Measurements from ENCODE around the gene ATP2B2.
A peak's percentile ranks its signal among the peaks of the same experiment; 100 is the strongest.

Gene ATP2B2

DNA sequence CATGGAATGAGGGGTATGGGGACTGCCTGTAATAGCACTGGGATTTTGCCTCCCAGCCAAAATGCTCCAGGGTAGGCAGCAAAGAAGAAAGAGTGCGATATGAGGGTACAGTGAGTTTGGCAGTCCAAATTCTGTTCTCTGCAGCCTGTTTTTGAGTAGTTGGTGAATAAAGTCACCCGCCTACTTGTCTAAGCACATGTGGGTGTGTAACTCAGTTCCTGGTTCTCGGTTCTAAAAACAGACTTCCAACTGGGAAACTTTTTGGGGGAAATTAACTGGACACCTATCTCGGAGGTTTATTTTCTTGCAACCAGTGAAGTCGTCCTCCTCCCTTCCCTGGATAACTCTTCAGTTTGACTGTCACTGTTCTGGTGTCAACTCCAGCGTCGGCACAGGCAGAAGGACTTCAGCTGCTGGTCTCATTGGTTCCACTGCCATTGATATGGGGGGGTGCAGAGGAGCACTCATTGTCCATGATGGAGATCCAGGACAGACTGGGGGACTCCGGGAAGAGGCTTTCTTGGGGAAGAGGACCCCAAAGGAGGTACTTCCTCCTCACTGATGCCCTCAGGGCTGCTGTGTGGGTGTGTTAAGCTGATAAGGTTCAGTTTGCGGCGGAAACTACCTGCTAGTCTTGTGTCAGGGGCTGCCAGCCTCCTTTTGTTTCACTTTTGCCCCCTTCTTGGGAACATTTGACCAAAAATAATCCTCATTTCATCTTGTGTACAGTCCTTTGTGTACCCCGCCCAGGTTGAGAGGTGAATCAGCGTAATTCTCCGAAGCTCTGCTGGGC is 225.8 kb downstream of the ATP2B2 start:
- peak in 1 of 2 donors; percentile 10 for DNase-seq
- no peak overlapping the region for H2BK5ac ChIP-seq (ENCODE audit: low read depth, low read length, poor library complexity)
- H3K4me2 ChIP-seq (ENCODE audit: low read length) = no peak overlapping the region
- no peak overlapping the region for H2BK120ac ChIP-seq (ENCODE audit: insufficient read depth, low read length, poor library complexity)
- no peak overlapping the region for H3K18ac ChIP-seq (ENCODE audit: low read length)
- H3K23ac ChIP-seq (ENCODE audit: low read length) = no peak overlapping the region
- no peak overlapping the region for H4K91ac ChIP-seq (ENCODE audit: low read depth, low read length)
- no peaks in the 10 kb centered on the region for H3K79me1 ChIP-seq (ENCODE audit: low read length)
- no peak overlapping the region for H3K14ac ChIP-seq (ENCODE audit: low read length)
- H3K27ac ChIP-seq (ENCODE audit: low read depth, low read length) = no peak overlapping the region
- no peak overlapping the region for H3K4ac ChIP-seq (ENCODE audit: low read depth, low read length)
- H3K4me1 ChIP-seq (ENCODE audit: control insufficient read depth in 1 of 2, insufficient read depth in 2 of 2, low read length in 2 of 2) = no peaks in the 10 kb centered on the region
- H2BK12ac ChIP-seq (ENCODE audit: low read length) = no peak overlapping the region
- H3K9ac ChIP-seq (ENCODE audit: low read length) = no peak overlapping the region
- no peaks in the 10 kb centered on the region for H3K9me3 ChIP-seq (ENCODE audit: insufficient read depth, low read depth, low read length)
- no peaks in the 10 kb centered on the region for H3K27me3 ChIP-seq (ENCODE audit: insufficient read depth, low read length)
- no peak overlapping the region for H4K12ac ChIP-seq (ENCODE audit: low read depth, low read length)
- H2AK5ac ChIP-seq (ENCODE audit: low read length) = no peak overlapping the region
- H3K79me2 ChIP-seq (ENCODE audit: control insufficient read depth, insufficient read depth, low read length, poor library complexity) = no peaks in the 10 kb centered on the region
- H3K36me3 ChIP-seq (ENCODE audit: control insufficient read depth in 1 of 2, insufficient read depth in 2 of 2, low read length in 2 of 2) = peaks cover 38 to 41% of the 10 kb centered on the region in 2 experiments
- H4K8ac ChIP-seq (ENCODE audit: low read depth, low read length) = no peak overlapping the region
- WGBS (ENCODE audit: extremely low coverage, insufficient coverage, insufficient read length) = no CpG with 5 or more reads among the region's 13 CpGs
- H3K4me3 ChIP-seq (ENCODE audit: low read depth, low read length) = no peak overlapping the region
- H2AFZ ChIP-seq (ENCODE audit: insufficient read depth, low read length, poor library complexity) = no peak overlapping the region

- no peak overlapping the region for H2BK120ac ChIP-seq (ENCODE audit: insufficient read depth, low read length, poor library complexity)
- no peak overlapping the region for H4K12ac ChIP-seq (ENCODE audit: low read depth, low read length)
- no peak for DNase-seq
- no peaks in the 10 kb centered on the region for H3K79me1 ChIP-seq (ENCODE audit: low read length)
- no peak overlapping the region for H2BK12ac ChIP-seq (ENCODE audit: low read length)
- no peaks in the 10 kb centered on the region for H3K4me1 ChIP-seq (ENCODE audit: control insufficient read depth in 1 of 2, insufficient read depth in 2 of 2, low read length in 2 of 2)
- H3K4ac ChIP-seq (ENCODE audit: low read depth, low read length) = no peak overlapping the region
- H3K27me3 ChIP-seq (ENCODE audit: insufficient read depth, low read length) = no peaks in the 10 kb centered on the region
- H2AK5ac ChIP-seq (ENCODE audit: low read length) = no peak overlapping the region
- no CpG with 5 or more reads among the region's 1 CpG for WGBS (ENCODE audit: extremely low coverage, insufficient coverage, insufficient read length)
- no peaks in the 10 kb centered on the region for H3K79me2 ChIP-seq (ENCODE audit: control insufficient read depth, insufficient read depth, low read length, poor library complexity)
- H4K8ac ChIP-seq (ENCODE audit: low read depth, low read length) = no peak overlapping the region
- H3K9ac ChIP-seq (ENCODE audit: low read length) = no peak overlapping the region
- no peak overlapping the region for H2BK5ac ChIP-seq (ENCODE audit: low read depth, low read length, poor library complexity)
- H2AFZ ChIP-seq (ENCODE audit: insufficient read depth, low read length, poor library complexity) = no peak overlapping the region
- H3K4me3 ChIP-seq (ENCODE audit: low read depth, low read length) = no peak overlapping the region
- H3K14ac ChIP-seq (ENCODE audit: low read length) = no peak overlapping the region
- no peak overlapping the region for H3K27ac ChIP-seq (ENCODE audit: low read depth, low read length)
- H3K36me3 ChIP-seq (ENCODE audit: control insufficient read depth in 1 of 2, insufficient read depth in 2 of 2, low read length in 2 of 2) = peaks cover 35 to 38% of the 10 kb centered on the region in 2 experiments
- no peak overlapping the region for H4K91ac ChIP-seq (ENCODE audit: low read depth, low read length)
- no peak overlapping the region for H3K18ac ChIP-seq (ENCODE audit: low read length)
- H3K4me2 ChIP-seq (ENCODE audit: low read length) = no peak overlapping the region
- no peaks in the 10 kb centered on the region for H3K9me3 ChIP-seq (ENCODE audit: insufficient read depth, low read depth, low read length)
- no peak overlapping the region for H3K23ac ChIP-seq (ENCODE audit: low read length)
These were observed 226.9 kb downstream of the ATP2B2 start for GRCh38 chr3:10278501-10278900.

DNA sequence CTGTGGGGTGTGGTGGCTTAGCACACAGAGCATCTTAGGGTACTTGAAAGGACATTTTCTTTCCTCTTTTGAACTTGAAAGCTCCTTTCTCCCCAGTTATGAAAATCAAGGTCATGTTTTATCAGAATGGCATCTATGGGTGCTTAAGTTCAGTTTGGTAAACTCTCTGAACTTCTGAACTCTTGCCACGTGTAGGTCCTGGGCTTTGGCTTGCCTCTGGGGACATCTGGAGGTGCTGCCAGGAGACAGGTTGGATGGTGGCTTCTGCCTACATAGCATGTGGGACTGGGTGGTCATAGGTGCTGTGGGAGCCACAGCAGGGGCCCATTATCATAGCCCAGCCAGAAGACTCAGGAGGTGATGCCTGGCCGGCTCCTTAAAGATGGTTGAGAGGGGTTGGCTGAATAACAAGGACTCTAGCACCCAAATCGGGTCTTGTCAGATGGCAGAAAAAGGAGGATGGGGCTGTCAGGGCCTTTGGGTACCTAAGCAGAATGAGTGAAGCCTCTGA is 228.2 kb downstream of the ATP2B2 start:
- H3K4me2 ChIP-seq (ENCODE audit: low read length) = no peak overlapping the region
- no peaks in the 10 kb centered on the region for H3K27me3 ChIP-seq (ENCODE audit: insufficient read depth, low read length)
- no peak overlapping the region for H2AFZ ChIP-seq (ENCODE audit: insufficient read depth, low read length, poor library complexity)
- WGBS (ENCODE audit: extremely low coverage, insufficient coverage, insufficient read length) = no CpG with 5 or more reads among the region's 3 CpGs
- no peak overlapping the region for H4K8ac ChIP-seq (ENCODE audit: low read depth, low read length)
- no peak overlapping the region for H3K4me3 ChIP-seq (ENCODE audit: low read depth, low read length)
- no peak overlapping the region for H2AK5ac ChIP-seq (ENCODE audit: low read length)
- H4K12ac ChIP-seq (ENCODE audit: low read depth, low read length) = no peak overlapping the region
- H3K14ac ChIP-seq (ENCODE audit: low read length) = no peak overlapping the region
- H2BK5ac ChIP-seq (ENCODE audit: low read depth, low read length, poor library complexity) = no peak overlapping the region
- H3K9ac ChIP-seq (ENCODE audit: low read length) = no peak overlapping the region
- H3K18ac ChIP-seq (ENCODE audit: low read length) = no peak overlapping the region
- H3K36me3 ChIP-seq (ENCODE audit: control insufficient read depth in 1 of 2, insufficient read depth in 2 of 2, low read length in 2 of 2) = peaks cover 33 to 42% of the 10 kb centered on the region in 2 experiments
- H4K91ac ChIP-seq (ENCODE audit: low read depth, low read length) = no peak overlapping the region
- no peak overlapping the region for H3K4ac ChIP-seq (ENCODE audit: low read depth, low read length)
- no peaks in the 10 kb centered on the region for H3K79me2 ChIP-seq (ENCODE audit: control insufficient read depth, insufficient read depth, low read length, poor library complexity)
- H3K9me3 ChIP-seq (ENCODE audit: insufficient read depth, low read depth, low read length) = no peaks in the 10 kb centered on the region
- no peak for DNase-seq
- H3K23ac ChIP-seq (ENCODE audit: low read length) = no peak overlapping the region
- H2BK12ac ChIP-seq (ENCODE audit: low read length) = no peak overlapping the region
- no peak overlapping the region for H2BK120ac ChIP-seq (ENCODE audit: insufficient read depth, low read length, poor library complexity)
- H3K27ac ChIP-seq (ENCODE audit: low read depth, low read length) = no peak overlapping the region
- no peaks in the 10 kb centered on the region for H3K4me1 ChIP-seq (ENCODE audit: control insufficient read depth in 1 of 2, insufficient read depth in 2 of 2, low read length in 2 of 2)
- H3K79me1 ChIP-seq (ENCODE audit: low read length) = no peaks in the 10 kb centered on the region

- no peak overlapping the region for H4K12ac ChIP-seq (ENCODE audit: low read depth, low read length)
- no peak overlapping the region for H2BK5ac ChIP-seq (ENCODE audit: low read depth, low read length, poor library complexity)
- no peaks in the 10 kb centered on the region for H3K27me3 ChIP-seq (ENCODE audit: insufficient read depth, low read length)
- H3K27ac ChIP-seq (ENCODE audit: low read depth, low read length) = no peak overlapping the region
- H2AFZ ChIP-seq (ENCODE audit: insufficient read depth, low read length, poor library complexity) = no peak overlapping the region
- no peaks in the 10 kb centered on the region for H3K9me3 ChIP-seq (ENCODE audit: insufficient read depth, low read depth, low read length)
- no CpG with 5 or more reads among the region's 1 CpG for WGBS (ENCODE audit: extremely low coverage, insufficient coverage, insufficient read length)
- H2BK12ac ChIP-seq (ENCODE audit: low read length) = no peak overlapping the region
- H3K4me2 ChIP-seq (ENCODE audit: low read length) = no peak overlapping the region
- H3K23ac ChIP-seq (ENCODE audit: low read length) = no peak overlapping the region
- H4K91ac ChIP-seq (ENCODE audit: low read depth, low read length) = no peak overlapping the region
- H3K79me2 ChIP-seq (ENCODE audit: control insufficient read depth, insufficient read depth, low read length, poor library complexity) = no peaks in the 10 kb centered on the region
- no peak overlapping the region for H4K8ac ChIP-seq (ENCODE audit: low read depth, low read length)
- no peaks in the 10 kb centered on the region for H3K79me1 ChIP-seq (ENCODE audit: low read length)
- no peak for DNase-seq
- no peak overlapping the region for H3K4ac ChIP-seq (ENCODE audit: low read depth, low read length)
- H2AK5ac ChIP-seq (ENCODE audit: low read length) = no peak overlapping the region
- H3K4me3 ChIP-seq (ENCODE audit: low read depth, low read length) = no peak overlapping the region
- no peak overlapping the region for H3K14ac ChIP-seq (ENCODE audit: low read length)
- H3K36me3 ChIP-seq (ENCODE audit: control insufficient read depth in 1 of 2, insufficient read depth in 2 of 2, low read length in 2 of 2) = peaks cover 36 to 42% of the 10 kb centered on the region in 2 experiments
- H3K4me1 ChIP-seq (ENCODE audit: control insufficient read depth in 1 of 2, insufficient read depth in 2 of 2, low read length in 2 of 2) = no peaks in the 10 kb centered on the region
- H3K18ac ChIP-seq (ENCODE audit: low read length) = no peak overlapping the region
- no peak overlapping the region for H2BK120ac ChIP-seq (ENCODE audit: insufficient read depth, low read length, poor library complexity)
- no peak overlapping the region for H3K9ac ChIP-seq (ENCODE audit: low read length)
These were observed 230.8 kb downstream of the ATP2B2 start for GRCh38 chr3:10274601-10275000.
